PC-3 (cell line): ENCODE results near the gene CDC27. TPM values are rescaled to one million over a fixed set of nuclear protein-coding genes. Genes with fewer than 3 reads are reported as not detected.

Experiments
- ATAC-seq: fragments of 200-7000 bp; cut with Tn5 transposase; 2 replicates; pipeline ENCODE4 v1.9.1; 2020; ENCODE audit warnings: mild to moderate bottlenecking, moderate library complexity
- BruUV-seq: library from RNA; stranded (reverse); fragments of 400-500 nt; replicated peaks from 2 replicates; lab custom pipeline; 2021; lab: Mats Ljungman, UMichigan
- CTCF ChIA-PET: fragments of 300-600 bp; sonication (Branson Sonifier 250); formaldehyde crosslinking; loops from one replicate; lab custom pipeline; 2022; ENCODE audit warnings: antibody characterized with exemption; lab: Charles Lee
- POLR2A ChIA-PET: fragments of 300-600 bp; sonication (Branson Sonifier 250); formaldehyde crosslinking; loops from one replicate; lab custom pipeline; 2022; ENCODE audit warnings: antibody characterized with exemption; ENCODE audit not compliant: unreplicated experiment; lab: Charles Lee
- DNase-seq: peaks from one replicate; pipeline ENCODE4 v3.0.0-alpha.2; 2015
- H2AFZ ChIP-seq: fragments of 300-600 bp; sonication (generic); 2 replicates; pipeline ENCODE4 v1.6.0; 2016; ENCODE audit warnings: antibody characterized with exemption, low read length
- H3F3A ChIP-seq: fragments of 300-600 bp; sonication (generic); one replicate; pipeline ENCODE4 v1.6.0; 2017; ENCODE audit warnings: antibody characterized with exemption, low read length, control low read depth, mild to moderate bottlenecking; ENCODE audit not compliant: unreplicated experiment
- H3K27ac ChIP-seq: fragments of 300-600 bp; sonication (generic); 2 replicates; pipeline ENCODE4 v1.5.1; 2016; ENCODE audit warnings: mild to moderate bottlenecking, low read length
- H3K27me3 ChIP-seq: fragments of 300-600 bp; sonication (generic); 2 replicates; pipeline ENCODE4 v1.6.1; 2016; ENCODE audit warnings: low read length, mixed read lengths
- H3K36me3 ChIP-seq: fragments of 300-600 bp; sonication (generic); 2 replicates; pipeline ENCODE4 v1.6.1; 2016; ENCODE audit warnings: low read depth, mixed run types, low read length, mixed read lengths
- H3K4me1 ChIP-seq: fragments of 300-600 bp; sonication (generic); 2 replicates; pipeline ENCODE4 v1.5.1; 2016; ENCODE audit warnings: low read length; ENCODE audit not compliant: insufficient read depth
- H3K4me2 ChIP-seq: fragments of 300-600 bp; sonication (generic); 2 replicates; pipeline ENCODE4 v1.6.0; 2016; ENCODE audit warnings: low read length
- H3K4me3 ChIP-seq: fragments of 300-600 bp; sonication (generic); 2 replicates; pipeline ENCODE4 v1.5.1; 2016; ENCODE audit warnings: mild to moderate bottlenecking, low read length, mixed read lengths
- H3K79me2 ChIP-seq: fragments of 300-600 bp; sonication (generic); 2 replicates; pipeline ENCODE4 v1.6.1; 2017; ENCODE audit warnings: low read length, mixed read lengths
- H3K9ac ChIP-seq: fragments of 300-600 bp; sonication (generic); 2 replicates; pipeline ENCODE4 v1.6.0; 2016; ENCODE audit warnings: mild to moderate bottlenecking, low read length
- H3K9me2 ChIP-seq: fragments of 300-600 bp; sonication (generic); replicated peaks from 2 replicates; pipeline ENCODE4 v1.6.1; 2016; ENCODE audit warnings: mixed run types, low read length, mixed read lengths
- H3K9me3 ChIP-seq: fragments of 300-600 bp; sonication (generic); 2 replicates; pipeline ENCODE4 v1.6.1; 2016; ENCODE audit warnings: low read length, mixed read lengths
- H4K20me1 ChIP-seq: fragments of 300-600 bp; sonication (generic); 2 replicates; pipeline ENCODE4 v1.6.1; 2016; ENCODE audit warnings: low read length, mixed read lengths
- EZH2 ChIP-seq: fragments of 300-600 bp; sonication (generic); IDR thresholded peaks from one replicate; pipeline ENCODE4 v1.6.1; 2017; ENCODE audit warnings: antibody characterized with exemption, mild to moderate bottlenecking, low read length; ENCODE audit not compliant: unreplicated experiment
- EZH2phosphoT487 ChIP-seq: fragments of 300-600 bp; sonication (generic); IDR thresholded peaks from 2 replicates; pipeline ENCODE4 v1.6.1; 2018; ENCODE audit warnings: mild to moderate bottlenecking, antibody characterized with exemption, low read length, borderline replicate concordance
- intact Hi-C: fragments of 100-400 bp; cut with micrococcal nuclease; formaldehyde crosslinking; loops from 2 replicates; pipeline ENCODE4 v1.9.0; 2023
- total RNA-seq: library from RNA; depleted of rRNA; stranded (reverse); fragments of >200 nt; gene quantifications from 2 replicates; pipeline ENCODE4 v1.2.3, GENCODE V29; 2014
- TF ChIP-seq, protein P1 (sequence below): fragments of 300-600 bp; sonication (generic); conservative IDR thresholded peaks from 2 replicates; pipeline ENCODE4 v1.5.1; 2017; ENCODE audit warnings: antibody characterized with exemption, low read depth, mild to moderate bottlenecking, low read length

The CDC27 gene
- total RNA-seq, 1 experiment from 2014 or later = 167 TPM

DNA sequence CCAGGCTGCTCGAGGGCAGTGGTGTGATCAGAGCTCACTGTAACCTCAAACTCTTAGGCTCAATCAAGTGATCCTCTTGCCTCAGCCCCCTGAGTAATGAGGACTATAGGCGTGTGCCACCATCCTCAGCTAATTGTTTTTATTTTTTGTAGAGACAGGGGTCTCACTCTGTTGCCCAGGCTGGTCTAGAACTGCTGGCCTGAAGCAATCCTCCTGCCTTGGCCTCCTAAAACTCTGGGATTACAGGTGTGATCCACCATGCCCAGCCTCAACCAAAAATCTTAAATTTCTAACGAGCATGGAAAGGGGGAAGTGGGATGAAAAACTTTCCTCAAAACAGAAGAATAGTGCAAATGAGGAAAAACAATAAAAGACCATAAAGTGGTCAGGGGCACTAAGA lies 92.8 kb downstream of the CDC27 start:
- Histone ChIP-seq H3K4me2 (no peak overlapping the region), H3K9me2 (no peaks in the 10 kb centered on the region), H3K79me2 (peaks cover 60% of the 10 kb centered on the region), H3K36me3 (peaks cover 14% of the 10 kb centered on the region), H3K9ac (no peak overlapping the region), H3K4me3 (no peak overlapping the region), H2AFZ (no peak overlapping the region), H4K20me1 (no peaks in the 10 kb centered on the region), H3K4me1 (peaks cover 10% of the 10 kb centered on the region), H3K27me3 (no peaks in the 10 kb centered on the region), H3K27ac (no peak overlapping the region), H3F3A (no peaks in the 10 kb centered on the region), H3K9me3 (peaks cover 10% of the 10 kb centered on the region)
- no TSS peak for BruUV-seq
- DNase-seq (no peak), ATAC-seq (no peak)
- CTCF ChIA-PET = no interaction called here
- TF ChIP-seq EZH2phosphoT487 (no peak), EZH2 (no peak)
- TF ChIP-seq, protein P1, sequence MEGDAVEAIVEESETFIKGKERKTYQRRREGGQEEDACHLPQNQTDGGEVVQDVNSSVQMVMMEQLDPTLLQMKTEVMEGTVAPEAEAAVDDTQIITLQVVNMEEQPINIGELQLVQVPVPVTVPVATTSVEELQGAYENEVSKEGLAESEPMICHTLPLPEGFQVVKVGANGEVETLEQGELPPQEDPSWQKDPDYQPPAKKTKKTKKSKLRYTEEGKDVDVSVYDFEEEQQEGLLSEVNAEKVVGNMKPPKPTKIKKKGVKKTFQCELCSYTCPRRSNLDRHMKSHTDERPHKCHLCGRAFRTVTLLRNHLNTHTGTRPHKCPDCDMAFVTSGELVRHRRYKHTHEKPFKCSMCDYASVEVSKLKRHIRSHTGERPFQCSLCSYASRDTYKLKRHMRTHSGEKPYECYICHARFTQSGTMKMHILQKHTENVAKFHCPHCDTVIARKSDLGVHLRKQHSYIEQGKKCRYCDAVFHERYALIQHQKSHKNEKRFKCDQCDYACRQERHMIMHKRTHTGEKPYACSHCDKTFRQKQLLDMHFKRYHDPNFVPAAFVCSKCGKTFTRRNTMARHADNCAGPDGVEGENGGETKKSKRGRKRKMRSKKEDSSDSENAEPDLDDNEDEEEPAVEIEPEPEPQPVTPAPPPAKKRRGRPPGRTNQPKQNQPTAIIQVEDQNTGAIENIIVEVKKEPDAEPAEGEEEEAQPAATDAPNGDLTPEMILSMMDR = no peak
- intact Hi-C loops = no loop called here
- POLR2A ChIA-PET = interaction anchor here (0.6 kb wide), 1 partner anchor 19 kb away, joined by 4 read pairs; no protein-coding TSS in a partner anchor

- H3K79me2 ChIP-seq = peaks cover 67% of the 10 kb centered on the region
- no peak overlapping the region for H2AFZ ChIP-seq
- H3K27me3 ChIP-seq = no peaks in the 10 kb centered on the region
- no peak for DNase-seq
- POLR2A ChIA-PET = no interaction called here
- H3K36me3 ChIP-seq = peaks cover 14% of the 10 kb centered on the region
- CTCF ChIA-PET = no interaction called here
- no TSS peak for BruUV-seq
- intact Hi-C loops = no loop called here
- peaks cover 10% of the 10 kb centered on the region for H3K9me3 ChIP-seq
- ATAC-seq = no peak
- H4K20me1 ChIP-seq = no peaks in the 10 kb centered on the region
- H3K27ac ChIP-seq = no peak overlapping the region
- H3K4me2 ChIP-seq = no peak overlapping the region
- H3F3A ChIP-seq = no peaks in the 10 kb centered on the region
- no peaks in the 10 kb centered on the region for H3K9me2 ChIP-seq
- H3K4me1 ChIP-seq = peaks cover 10% of the 10 kb centered on the region
- TF ChIP-seq EZH2phosphoT487 (no peak), EZH2 (no peak)
- TF ChIP-seq, protein P1 = no peak
- H3K4me3 ChIP-seq = no peak overlapping the region
- H3K9ac ChIP-seq = no peak overlapping the region
These were observed 93.8 kb downstream of the CDC27 start for GRCh38 chr17:47095268-47095667.

- BruUV-seq = no TSS peak
- TF ChIP-seq, protein P1 = no peak
- TF ChIP-seq EZH2 = no peak
- TF ChIP-seq EZH2phosphoT487 = no peak
- Histone ChIP-seq H3K79me2 (peaks cover 62% of the 10 kb centered on the region), H2AFZ (no peak overlapping the region), H3K9ac (no peak overlapping the region), H3K36me3 (no peaks in the 10 kb centered on the region), H3K27me3 (no peaks in the 10 kb centered on the region), H3K4me3 (no peak overlapping the region), H3F3A (no peaks in the 10 kb centered on the region), H3K27ac (no peak overlapping the region), H4K20me1 (no peaks in the 10 kb centered on the region), H3K9me2 (no peaks in the 10 kb centered on the region), H3K9me3 (no peaks in the 10 kb centered on the region), H3K4me1 (no peaks in the 10 kb centered on the region), H3K4me2 (no peak overlapping the region)
- CTCF ChIA-PET = no interaction called here
- intact Hi-C loops = no loop called here
- DNase-seq (no peak), ATAC-seq (no peak; the same call in 1 of the 2 replicates)
- POLR2A ChIA-PET = no interaction called here
These were observed 102.0 kb downstream of the CDC27 start for GRCh38 chr17:47087093-47087492.
